T-helper 2 cell (primary cell): ENCODE data around the gene C10orf105.

Source experiments
- DNase-seq, 5 experiments: peaks; one replicate each; pipeline versions ENCODE4 v3.0.0 to v3.0.0-alpha.2; 2012 to 2022

The C10orf105 gene

DNA sequence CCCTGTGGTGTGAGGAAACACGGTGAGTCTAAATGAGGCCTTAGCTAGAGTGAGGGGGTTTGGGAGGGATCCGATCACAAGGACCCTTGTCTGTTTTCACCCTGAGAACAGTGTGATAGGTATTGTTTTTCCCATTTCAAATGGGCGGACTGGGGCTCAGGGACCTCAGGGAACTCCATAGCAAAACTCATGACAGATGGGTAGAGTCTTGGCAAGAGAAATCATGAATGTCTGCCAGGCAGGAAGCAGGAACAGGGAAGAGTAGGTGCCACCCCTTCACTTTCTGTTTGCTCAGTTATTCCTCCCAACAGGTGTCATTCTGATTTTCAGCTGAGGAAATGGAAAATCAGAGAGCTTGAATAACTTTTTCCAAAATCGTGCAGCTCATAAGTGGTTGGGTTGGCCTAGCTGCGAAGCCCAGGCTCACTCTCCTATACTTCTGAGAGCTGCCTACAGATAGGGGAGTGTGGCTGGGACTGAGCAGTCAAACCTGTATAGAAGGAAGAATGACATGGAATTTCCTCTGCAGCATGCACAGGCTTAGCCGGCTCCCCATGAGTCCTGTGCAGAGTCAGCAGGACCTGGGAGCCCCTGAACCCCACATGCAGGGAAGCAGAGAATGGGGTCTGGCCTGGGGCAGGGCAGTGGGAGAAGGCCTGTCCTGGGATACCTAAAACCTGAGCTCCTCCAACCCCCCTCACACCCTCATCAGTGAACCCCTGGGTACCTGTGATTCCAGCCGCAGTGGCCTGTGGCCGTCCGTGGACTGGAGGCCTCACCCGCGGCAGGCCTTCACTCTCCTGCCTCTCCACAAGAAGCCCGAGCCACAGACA, 17.6 kb upstream of the C10orf105 start:
- DNase-seq: no peak

DNA sequence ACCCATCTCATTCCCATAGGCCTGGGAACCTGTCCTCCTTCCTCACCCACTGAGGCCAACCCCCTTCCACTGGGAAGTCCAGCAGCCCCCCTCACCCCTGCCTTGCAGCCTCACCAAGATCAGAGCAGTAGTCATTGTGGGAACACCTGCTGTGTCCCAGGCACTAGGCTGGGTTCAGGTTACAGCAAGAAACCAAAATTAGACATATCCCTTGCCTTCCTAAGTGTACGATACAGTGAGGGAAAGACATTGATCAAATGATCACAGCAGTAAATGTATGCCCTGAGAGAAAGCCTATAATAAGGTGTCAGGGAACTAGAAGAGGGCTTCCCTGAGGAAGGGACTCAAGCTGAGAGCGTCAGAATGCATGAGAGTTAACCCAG, 17.0 kb upstream of the C10orf105 start:
- DNase-seq: no peak

DNA sequence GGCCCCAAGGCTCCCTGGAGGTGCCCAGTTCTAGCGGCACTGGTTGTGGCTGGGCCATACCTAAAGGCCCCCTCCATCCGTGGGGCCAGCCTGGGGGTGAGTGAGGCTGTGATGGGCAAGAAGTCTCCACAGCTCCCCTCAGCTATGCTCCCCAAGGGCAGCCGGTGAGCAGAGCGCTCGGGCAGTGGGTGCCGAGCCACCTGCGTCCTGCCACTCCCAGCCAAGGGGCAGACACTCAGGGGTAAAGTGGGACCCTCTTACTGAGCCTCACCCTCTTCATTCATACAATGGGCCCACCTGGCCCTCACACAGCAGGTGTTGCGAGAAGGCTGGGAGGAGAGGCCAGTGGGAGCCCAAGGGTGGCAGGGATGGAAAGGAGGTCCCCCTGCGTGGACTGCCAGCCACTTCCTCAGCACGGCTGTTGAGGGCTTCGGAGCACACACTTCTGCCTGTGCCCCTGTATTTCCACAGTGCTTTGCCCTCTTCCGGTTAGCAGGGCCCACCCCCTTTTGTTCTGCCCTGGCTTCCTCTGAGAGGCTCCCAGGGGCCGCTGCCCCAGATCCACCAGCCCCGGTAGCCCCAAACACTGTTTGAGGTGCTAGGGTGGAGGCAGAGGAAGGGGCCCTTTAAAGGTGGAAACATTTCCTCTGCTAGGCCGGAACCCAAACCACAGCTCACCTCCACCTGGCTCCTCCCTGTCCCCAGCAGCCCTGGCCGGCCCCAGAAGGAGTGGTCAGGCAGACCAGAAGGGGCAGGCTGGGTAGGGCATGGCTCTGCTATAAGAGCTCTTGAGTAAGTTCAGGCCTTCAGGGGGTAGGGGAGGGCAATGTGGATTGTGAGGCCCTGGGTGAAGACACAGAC, 16.4 kb upstream of the C10orf105 start:
- DNase-seq: peak in 3 of 5 experiments; percentile 31 to 81 (median 79)

DNA sequence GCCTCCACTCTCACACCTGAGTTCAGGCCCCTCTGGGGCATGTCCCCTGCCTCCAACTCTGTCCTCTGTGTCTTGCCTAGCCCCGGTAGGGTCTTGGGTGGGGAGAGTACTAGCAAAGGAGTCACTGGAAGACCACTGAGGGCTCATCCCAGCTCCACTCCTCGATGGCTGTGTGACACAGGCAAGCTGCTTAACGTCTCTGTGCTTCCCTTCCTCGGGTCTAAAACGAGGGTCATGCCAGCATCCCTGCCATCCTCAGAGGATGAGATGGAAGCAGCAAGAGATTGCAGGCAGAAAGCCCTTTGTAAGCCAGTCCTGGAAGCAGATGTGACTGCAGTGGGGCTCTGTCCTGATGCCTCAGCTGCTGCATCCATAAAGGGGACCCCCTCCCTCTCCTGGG, 15.2 kb upstream of the C10orf105 start:
- DNase-seq: no peak

DNA sequence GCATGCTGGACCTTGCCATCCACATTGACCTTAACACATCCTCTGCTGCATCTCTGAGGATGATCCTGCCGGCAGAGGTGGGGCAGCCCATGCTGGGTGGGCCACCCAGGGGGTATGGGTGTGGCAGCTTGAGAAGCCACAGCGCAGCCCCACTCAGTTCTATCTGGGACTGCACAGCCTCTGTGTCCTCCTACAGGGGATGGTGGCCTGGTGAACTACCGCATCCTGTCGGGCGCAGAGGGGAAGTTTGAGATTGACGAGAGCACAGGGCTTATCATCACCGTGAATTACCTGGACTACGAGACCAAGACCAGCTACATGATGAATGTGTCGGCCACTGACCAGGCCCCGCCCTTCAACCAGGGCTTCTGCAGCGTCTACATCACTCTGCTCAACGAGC, 12.2 kb upstream of the C10orf105 start:
- peak in 1 of 5 experiments; percentile 37 for DNase-seq

DNA sequence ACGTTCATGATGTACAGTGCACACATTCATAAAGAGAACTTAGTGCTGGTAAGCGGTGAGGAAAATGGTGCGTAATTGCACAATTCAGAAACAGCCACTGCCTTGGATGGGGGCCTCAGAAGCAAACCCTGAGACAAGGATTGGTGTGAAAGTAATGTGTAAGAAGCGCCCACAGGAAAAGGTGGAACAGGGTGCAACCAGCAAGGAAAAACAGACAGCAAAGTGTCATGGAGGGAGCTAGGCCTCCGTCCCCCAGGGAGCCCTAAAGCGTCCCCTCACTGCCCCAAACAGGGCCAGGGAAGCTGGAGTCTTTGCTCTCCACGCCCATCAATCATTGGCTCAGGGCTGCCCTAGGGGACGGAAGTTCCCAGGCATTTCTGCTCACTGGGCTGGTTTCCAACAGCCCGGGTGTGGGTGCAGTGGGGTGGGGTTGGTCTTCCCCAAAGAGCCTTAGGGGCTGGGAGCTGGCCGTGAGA, 9.6 kb upstream of the C10orf105 start:
- DNase-seq: no peak

DNA sequence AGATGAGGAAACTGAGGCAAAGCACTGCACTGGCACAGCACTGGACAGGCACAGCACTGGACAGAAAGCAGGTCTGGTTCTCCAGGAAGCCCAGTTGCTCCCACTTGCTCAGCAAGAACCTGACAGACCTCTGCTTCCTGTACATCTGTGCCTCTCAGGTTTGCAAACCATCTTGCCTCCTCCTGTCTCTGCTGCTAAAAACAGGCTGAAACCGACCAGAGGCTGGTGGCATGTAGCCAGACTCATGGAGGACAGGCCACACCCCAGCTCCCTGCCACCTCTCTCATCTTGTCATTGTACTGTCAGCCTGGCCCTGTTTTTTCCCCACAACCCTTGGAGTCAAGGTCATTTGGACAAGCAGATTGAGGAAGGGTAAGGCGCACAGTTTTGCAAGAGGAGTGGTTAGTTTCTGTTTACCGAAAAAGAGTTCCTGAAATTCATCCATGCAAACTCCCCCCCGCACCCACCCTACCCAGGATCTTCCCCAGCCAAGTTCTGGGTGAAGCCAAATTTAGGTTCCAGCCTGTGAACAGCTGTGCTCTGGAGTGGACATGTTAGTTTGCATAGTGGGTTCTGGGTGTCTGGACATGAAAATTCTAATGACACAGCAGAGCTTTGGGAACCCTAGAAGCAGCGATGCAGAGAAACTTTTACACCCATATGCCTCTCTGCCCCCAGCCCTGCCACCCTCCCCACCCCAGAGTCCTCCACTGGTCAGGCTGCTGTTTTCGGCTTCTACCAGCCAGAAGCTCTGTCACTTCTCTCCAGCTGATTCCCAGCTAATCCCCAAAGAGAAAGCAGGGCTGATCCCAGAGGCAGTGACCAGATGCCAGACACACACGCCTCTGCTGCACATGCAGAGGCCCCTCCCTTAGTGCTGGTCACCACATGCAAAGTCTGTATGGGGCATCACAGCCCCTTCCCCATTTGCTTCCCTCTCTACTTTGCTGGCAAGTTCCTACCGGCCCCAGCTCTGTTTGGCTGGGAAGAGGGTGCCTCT, 8.5 kb upstream of the C10orf105 start:
- peak in 4 of 5 experiments; percentile 28 to 87 (median 64) for DNase-seq

DNA sequence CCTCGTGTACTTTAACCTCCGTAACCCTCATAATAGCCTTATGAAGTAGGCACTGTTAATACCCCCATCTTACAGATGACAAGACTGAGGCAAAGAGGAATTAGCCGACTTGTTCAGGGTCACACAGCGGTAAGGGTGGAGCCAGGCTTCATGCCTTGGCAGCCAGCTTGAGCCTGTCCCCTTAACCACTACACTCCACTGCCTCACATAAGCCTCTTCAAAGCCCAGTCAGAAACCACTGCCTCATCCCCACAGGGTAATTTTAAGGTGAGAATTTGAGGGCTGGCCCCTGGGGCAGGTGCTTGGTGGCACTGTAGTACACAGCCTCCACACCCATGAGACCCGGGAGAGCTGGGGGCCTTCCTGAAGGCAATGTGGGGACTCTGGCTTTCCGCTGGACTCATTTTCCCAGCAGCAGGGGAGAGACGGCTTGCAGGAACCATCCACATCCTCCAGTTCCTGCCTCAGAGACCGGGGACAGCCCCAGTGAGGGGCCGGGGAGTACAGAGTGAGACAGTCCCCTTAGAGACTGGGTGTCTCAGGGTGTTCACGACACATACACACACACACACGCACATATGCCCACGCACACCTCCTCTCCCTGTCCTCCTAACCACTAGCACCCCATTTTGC, 7.6 kb upstream of the C10orf105 start:
- DNase-seq: peak in 3 of 5 experiments; percentile 33 to 82 (median 71)

DNA sequence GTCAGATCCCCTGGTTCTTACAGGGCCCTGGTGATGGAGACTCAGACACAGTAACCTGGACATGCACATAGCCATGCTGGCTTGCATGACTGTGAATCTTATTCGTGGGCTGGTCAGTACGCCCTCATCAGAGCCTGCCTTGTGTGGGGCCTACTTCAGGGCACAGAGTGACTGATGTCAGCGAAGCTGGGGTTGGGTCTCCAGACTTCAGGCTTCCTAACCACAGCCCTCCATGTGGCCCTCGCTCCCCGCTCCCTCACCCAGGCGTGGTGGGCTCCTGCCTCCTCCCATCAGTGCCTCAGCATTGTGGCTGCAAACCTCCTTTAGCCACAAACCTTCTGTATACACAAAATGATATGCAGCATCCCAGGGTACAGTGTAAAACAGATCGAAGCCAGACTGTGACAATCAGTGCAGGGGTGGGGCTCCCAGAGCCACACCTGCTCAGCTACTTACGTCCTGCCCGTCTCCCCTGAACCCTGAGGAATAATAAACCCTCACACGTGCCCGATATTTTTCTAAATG, 7.1 kb upstream of the C10orf105 start:
- DNase-seq: peak in 1 of 5 experiments; percentile 73

DNA sequence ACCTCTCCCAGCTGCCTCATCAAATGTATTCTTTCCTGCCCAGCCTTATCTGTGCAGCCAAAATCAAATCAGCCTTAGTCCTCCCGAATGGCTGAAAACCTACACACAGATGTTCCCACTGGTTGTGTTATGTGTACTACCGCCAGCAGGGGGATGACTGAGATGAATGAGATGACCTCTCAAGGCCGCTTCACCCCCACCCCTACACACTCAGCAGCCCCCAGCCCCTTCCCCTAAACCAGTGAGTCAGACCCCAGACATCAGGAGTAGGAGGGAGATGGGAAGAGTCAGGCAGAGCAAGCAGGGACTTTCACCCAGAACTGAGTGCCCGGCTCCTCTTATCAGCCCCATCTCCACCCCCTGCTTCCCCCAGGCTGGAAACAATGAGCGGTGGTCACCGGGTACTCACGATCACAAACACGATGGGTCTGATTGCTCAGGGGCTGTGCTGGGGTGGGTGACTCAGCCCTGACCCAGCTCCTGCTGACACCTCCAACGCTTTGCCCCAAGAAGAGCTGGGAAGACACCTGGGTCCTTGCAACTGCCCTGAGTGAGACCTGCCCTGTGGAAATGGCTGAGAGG, 6.5 kb upstream of the C10orf105 start:
- DNase-seq: peak in 4 of 5 experiments; percentile 28 to 72 (median 46)

DNA sequence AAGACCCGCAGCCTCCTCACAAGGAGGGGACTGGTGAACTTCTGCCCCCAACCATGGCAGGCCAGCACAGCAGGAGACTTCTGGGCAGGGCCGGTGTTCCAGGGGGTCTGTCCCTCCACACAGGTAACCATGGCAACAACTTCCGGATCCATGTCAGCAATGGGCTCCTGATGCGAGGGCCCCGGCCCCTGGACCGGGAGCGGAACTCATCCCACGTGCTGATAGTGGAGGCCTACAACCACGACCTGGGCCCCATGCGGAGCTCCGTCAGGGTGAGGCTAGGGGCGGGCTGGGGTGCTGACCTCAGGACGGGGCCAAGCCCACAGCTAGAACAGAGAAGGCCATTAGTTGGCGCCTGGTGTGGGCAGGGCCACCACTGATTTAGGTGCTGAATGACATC, 5.7 kb upstream of the C10orf105 start:
- DNase-seq: no peak

DNA sequence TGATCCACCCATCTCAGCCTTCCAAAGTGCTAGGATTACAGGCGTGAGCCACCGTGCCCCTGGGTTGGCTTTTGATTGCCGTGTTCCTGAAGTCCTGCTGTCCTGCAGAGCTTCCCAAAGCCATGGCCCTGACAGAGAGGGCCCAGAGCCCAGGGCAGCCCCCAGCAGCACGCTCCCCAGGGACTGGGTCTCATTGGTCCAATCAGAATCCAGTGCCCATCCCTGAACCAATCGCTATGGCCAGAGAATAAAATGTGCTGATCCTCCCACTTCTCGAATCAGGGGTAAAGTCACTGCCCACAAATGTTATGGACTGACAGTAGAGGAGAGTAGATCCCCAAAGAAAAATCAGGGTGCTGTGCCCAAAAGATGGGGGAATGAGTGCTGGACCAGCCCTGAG, 5.0 kb upstream of the C10orf105 start:
- DNase-seq: no peak

DNA sequence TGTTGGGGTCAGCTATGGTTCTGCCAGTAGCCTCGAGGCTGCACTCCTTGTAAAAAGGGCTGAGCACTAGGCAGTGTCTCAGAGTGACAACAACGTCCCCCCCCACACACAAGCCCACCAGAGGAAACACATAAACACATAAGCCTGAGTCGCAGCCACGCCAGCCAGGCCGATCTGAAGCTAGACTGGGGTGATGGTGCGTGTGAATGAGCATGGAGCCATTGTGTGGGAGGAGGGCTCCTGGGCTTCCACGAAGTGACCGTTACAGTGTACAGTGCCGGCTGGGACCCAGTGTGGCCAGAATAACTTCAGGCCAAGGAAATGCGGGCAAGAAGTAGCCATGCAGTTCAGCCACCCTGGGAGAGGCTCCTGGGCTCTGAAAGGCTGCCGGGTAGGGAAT, 3.7 kb upstream of the C10orf105 start:
- no peak for DNase-seq

DNA sequence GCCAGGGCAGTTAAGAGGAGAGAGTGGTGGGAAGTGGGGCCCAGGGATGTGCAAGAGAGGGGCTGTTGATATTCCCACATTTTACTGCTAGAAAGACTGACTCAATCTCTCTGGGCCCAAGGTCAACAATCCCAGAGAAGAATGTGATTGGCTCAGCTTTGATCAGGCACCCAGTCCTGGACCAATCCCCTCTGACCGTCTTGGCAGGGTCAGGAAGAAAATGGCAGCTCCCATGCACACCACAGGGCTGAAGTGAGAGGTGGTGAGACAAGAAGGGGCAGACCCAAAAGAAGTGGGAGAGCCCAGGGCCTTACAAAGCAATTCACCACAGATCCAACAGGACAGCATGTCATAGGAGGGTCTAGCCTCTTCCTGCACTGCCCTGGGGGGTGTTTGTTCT, 3.3 kb upstream of the C10orf105 start:
- DNase-seq: no peak

DNA sequence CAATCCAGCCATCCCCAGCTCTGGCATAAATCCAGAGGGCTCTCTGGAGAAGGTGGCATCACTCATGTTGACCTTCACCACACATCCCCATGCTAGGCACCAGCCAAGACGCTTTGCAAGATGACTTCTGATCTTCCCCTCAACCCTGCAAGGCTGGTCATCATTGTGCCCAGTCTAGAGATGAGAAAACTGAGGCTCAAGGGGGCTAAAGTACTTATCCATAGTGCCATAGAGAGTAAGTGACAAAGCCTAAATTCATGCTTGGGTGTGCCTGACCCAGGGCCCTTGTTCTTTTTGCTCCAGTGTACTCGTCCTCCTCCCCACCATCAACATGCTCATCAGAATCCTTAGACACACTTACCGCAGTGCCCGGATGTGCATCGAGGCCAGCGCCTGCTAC, 1.7 kb upstream of the C10orf105 start:
- no peak for DNase-seq

DNA sequence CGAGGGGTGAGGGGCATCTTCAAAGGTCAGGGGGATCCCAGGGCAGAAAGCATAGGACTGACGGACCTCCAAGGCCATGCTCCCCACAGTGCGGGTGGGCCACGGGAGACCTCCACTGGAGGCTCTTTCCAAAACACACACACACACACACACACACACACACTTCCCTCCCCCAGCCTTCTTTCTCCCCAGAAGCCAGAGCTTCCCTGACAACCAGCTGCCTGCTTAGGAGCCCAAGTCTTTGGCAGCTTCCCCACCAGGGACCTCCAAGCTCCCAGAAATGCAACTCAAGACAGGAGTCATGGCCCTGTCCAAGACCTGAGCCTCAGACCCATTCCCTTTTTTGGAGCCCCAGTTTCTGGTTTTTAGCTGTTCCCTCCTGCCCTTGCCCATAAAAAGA, 710 bp upstream of the C10orf105 start:
- no peak for DNase-seq

DNA sequence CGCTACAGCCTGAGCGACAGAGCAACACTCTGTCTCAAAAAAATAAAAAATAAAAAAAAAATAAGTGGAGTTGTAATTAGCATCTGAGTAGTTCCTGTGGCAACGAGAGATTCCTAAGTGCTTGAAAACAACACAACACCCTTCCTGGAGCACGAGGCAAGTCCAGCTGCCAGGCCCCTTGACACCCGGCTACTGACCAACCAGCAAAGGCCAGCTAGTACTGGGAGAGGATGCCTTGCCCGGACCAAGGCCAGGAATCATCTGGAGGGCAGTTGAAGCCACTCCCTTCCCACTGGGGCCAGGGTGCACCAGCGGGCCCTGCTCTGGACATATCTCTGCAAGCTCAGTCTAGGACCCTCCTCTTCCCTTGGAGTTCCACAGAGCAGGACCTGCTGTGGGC, 536 bp downstream of the C10orf105 start:
- no peak for DNase-seq

DNA sequence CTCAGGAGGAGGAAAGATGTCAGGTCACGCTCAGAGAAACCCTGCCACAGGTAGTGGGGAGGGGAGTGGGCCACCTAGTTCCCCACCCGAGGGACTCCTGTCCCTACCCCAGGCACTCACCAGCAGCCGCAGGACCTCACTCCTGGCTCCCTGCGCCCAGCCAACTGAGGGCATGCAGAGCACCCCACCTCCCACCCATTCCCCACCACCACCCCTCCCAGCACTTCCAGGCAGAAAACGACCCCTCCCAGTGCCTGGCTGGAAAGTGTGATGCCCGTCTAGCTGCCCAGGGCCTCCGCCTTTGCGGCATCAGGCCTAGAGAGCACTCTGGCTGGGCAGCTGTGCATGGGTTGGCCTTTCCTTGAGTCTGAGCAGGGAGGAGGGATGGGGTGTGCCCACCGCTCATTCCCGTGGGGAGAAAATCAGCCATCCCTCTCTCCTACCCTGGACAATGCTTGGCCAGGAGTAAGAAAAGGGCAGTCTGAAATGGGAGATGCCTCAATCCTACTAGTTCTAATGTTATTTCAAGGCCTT, 1.3 kb downstream of the C10orf105 start:
- DNase-seq: no peak

DNA sequence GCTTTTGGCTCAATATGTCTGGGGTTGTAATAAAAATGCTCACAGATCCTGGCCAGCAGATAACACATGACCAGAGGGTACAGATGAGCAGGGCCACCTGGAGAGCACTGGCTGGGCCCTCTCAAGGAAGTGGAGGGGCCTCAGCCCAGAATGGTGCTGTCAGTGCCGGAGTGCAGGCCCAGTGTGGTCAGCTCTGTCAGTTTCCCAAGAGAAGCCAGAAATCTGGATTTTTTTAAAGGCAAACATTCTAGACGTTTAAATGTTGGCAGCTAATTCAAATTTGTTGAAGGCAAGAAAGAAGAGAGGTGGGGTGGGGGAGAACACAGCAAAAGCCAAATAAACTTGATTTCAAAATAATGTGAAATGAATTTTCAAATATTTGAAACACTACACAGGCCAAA, 2.0 kb downstream of the C10orf105 start:
- no peak for DNase-seq

DNA sequence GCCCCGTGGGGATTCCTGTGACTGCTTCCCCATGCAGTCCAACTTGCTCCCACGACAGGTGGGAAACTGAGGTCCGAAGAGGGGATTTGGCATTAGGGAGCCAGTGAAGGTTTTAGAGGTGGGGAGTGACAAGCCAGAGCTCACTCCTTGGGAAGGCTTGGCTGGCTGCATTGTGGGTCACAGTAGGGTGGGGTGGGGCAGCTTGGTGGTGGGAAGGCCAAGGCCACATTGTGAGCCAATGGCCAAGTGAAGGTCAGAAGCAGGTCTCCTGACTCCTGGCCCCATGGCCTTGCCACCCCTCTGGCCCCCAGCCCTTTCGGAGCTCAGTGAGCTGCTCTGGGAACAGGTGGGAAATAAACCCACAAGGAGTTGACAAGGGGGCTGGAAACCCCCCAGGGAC, 2.5 kb downstream of the C10orf105 start:
- DNase-seq: no peak

DNA sequence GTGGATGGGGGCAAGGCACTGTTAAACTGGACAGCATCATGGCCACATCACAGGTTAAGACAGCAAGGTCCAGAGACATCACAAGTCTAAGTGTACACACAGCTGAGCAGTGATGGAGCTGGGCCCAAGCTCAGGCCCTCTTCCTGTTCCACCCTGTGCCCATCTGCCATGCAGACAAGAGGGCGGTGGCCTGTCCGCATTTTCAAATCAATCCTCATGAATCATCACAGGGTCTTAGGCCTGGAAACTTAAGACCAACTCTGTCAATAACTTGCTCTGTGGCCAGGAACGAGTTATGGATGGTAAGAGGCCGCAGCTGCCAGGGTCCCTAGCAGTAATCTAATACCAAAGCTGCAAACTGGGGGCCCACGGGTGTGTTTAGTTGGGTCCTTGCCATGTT, 3.2 kb downstream of the C10orf105 start:
- no peak for DNase-seq
